GM12873 (cell line): Measurements from ENCODE around the gene ZNF285.

Experiments used
- TF ChIP-seq, protein P1 (sequence below): IDR thresholded peaks from 2 replicates; pipeline ENCODE4 v1.5.1; 2012; ENCODE audit warnings: low read depth, mild to moderate bottlenecking, moderate library complexity, low read length, control low read depth; ENCODE audit not compliant: insufficient read depth; ENCODE audit errors: missing control alignments

The ZNF285 gene

DNA sequence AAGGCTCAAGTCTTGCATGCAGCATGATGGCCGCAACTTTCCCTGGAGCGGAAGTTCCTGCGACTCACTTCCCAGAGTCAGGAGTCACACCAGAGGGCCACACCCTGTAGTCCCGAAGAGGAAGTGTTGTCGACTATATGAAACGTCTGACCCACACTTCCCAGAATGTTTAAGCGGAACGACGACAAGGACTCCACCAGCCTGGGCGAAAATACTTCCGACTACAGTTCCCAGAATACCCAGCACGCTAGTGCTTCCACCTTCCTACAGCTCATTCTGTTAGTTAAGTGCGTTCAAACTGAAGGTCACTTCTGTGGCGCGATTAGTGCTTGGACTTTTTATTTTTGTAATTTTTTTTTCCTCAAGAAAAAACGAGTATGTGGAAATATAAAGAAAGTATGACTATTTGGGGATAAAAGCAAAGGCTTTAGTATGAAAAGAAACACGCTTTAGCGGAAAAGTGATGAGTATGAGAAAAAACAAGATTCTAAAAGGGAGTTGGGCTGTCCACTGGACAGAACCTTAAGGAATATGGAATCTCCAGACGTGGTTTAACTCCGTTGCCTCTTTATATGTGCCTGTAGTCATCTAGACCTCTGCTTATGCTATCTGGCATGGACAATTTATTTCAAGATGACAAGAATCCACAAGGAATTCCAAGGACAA is 29.5 kb downstream of the ZNF285 start:
- TF ChIP-seq, protein P1, sequence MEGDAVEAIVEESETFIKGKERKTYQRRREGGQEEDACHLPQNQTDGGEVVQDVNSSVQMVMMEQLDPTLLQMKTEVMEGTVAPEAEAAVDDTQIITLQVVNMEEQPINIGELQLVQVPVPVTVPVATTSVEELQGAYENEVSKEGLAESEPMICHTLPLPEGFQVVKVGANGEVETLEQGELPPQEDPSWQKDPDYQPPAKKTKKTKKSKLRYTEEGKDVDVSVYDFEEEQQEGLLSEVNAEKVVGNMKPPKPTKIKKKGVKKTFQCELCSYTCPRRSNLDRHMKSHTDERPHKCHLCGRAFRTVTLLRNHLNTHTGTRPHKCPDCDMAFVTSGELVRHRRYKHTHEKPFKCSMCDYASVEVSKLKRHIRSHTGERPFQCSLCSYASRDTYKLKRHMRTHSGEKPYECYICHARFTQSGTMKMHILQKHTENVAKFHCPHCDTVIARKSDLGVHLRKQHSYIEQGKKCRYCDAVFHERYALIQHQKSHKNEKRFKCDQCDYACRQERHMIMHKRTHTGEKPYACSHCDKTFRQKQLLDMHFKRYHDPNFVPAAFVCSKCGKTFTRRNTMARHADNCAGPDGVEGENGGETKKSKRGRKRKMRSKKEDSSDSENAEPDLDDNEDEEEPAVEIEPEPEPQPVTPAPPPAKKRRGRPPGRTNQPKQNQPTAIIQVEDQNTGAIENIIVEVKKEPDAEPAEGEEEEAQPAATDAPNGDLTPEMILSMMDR: no peak

DNA sequence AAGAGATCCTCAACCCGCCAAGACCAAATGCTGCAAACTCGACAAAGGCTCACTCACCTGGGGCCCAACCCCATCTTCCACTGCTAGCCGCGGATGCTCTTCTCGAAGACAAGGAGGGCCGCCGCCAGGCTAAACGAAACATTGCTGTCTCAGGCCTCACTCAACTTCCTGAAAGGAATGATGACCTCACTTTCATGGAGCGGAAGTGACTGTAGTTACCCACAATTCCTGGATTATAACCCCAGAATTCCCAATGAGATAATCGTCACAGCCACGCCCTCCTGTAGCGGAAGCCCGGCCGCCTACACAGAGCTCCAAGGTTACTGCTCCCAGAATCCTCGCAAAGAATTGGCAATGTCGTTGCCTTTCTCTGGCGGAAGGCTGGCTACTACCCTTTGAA is 34.4 kb downstream of the ZNF285 start:
- TF ChIP-seq, protein P1: no peak

DNA sequence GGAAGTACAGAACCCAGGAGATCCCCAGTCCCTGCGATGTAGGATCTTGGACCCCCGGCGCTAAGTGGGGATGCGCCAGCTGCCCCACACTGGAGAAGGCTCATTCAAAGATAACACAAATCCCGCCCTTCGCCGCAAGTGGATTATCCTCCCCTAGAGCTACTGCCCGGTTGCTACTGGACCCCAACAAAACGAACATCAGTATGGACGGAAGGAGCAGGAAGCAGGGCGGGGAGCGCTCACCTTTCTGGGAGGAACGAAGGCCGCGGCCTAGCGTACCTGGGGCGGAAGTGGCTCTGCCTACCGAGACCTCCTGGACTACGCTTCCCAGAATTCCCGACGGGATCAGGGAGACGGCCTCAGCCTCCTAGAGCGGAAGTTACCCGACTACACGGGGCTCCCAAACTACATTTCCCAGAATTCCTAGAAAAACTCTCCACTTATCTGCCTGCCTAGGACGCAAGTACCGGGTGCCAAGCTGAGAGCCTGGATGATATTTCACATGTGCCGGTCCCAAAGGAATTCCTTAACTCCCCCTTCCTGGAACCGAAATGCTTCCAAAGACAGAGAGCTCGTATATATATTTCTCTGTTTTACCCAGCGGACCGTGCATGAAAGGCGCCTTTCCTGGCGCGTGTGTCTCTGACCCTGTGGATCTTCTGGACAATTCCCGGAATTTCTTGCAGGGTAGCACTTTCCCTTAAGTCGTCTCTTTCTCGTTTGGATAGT is 44.9 kb downstream of the ZNF285 start, which contains the start of gene ZNF112:
ZNF112 (minus strand) TSS at position 298 of the 729 bp plus-strand sequence. CDS start 16,141 bp downstream, outside the sequence.
- TF ChIP-seq, protein P1: no peak

DNA sequence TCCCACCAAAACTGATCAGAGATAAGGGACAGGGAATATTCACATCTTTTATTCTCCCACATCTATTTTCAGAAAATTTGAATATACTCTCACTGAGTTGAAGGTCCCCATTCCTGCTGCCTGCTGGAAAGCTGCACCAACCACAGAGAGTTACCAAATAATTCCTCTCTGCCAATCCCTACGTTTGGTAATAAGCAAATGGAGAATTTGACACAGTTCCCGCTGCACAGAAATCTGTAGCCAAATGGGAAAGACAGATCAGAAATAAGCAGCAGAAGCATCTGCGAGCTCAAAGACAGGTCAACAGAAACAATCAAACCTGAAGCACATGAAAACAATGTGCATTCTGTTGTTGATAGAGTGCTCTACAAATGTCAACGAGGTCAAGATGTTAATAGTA is 54.9 kb downstream of the ZNF285 start:
- TF ChIP-seq, protein P1: no peak

DNA sequence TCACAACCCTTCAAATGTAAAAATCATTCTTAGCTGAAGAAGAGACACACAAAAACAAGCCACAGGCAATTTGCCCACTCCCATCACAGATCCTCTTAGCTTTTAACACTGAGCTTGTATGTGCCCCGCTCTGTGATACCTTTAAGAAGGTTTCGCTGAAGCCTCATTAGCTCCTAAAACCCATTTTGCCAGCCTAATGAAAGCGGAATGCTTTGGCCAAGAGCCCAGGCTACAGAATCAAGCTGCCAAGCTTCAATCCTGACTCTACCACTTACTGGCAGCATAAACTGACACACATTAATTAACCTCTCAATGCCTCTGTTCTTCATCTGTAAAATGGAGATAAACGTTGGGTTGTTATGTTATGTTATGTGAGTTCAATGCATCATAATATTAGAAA is 55.4 kb downstream of the ZNF285 start:
- TF ChIP-seq, protein P1: no peak

DNA sequence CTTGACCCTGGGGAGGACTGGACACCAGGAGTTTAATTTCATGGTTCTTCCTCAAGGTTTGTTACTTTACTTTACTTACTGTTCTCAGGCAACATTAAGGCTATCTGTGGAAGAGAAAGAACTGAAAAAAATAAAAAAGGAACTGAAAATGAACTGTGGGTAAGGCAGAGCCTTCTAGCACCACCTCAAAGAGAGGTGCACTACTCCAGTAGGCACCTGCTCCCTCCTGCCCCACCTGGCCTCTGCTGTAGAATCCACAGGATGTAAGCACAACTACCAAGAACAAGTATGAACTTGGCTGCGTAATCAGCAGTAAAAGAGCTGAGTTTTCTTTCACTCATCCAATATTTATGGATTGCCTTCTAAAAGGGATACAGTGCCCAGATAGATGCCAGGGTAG is 57.2 kb downstream of the ZNF285 start:
- TF ChIP-seq, protein P1: peak; percentile 29

DNA sequence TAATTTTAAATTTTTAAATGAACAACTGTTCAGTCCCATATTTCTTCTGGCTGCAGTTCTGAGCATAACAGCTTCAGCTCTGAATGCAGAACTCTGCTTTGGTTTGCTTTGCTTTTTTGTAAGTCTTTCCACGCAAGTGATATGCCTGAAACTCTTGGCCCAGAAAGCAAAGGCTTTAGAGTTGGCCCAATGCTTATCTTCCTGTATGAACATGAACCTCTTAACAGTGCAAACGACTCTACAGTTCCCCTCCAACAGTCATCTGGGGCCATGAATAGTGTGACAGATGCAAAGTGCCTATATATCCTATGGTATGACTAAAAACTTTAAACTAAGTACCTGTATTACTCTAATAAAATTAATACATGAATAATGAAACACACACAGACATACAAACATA is 59.6 kb downstream of the ZNF285 start:
- TF ChIP-seq, protein P1: no peak
